ENCODE data around the gene SPRR3.

The SPRR3 gene

DNA sequence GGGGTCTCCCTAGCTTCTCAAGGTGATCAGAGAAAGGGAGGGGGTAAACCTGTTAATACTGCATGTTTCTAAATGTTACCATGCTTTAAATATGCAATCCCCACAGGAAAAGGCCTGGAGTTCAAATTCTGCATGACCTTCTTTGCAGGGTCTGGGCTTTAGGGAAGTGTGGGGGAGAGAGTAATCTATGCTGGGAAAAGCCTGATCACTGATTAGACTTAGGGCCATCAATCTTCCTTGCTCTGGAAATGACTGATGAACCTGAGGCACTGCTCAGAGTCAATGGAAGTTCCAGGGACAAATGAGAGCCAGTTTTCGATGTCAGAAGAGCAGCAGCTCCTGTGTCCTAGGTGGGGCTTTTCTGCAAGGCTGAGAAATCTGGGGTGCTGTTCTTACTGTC, 20.9 kb upstream of the SPRR3 start:
- no peaks in the 10 kb centered on the region for H3K36me3 Mint-ChIP-seq (ENCODE audit: low read depth)
- peaks cover 8% of the 10 kb centered on the region for H3K4me1 Mint-ChIP-seq
- TF ChIP-seq, protein P1, sequence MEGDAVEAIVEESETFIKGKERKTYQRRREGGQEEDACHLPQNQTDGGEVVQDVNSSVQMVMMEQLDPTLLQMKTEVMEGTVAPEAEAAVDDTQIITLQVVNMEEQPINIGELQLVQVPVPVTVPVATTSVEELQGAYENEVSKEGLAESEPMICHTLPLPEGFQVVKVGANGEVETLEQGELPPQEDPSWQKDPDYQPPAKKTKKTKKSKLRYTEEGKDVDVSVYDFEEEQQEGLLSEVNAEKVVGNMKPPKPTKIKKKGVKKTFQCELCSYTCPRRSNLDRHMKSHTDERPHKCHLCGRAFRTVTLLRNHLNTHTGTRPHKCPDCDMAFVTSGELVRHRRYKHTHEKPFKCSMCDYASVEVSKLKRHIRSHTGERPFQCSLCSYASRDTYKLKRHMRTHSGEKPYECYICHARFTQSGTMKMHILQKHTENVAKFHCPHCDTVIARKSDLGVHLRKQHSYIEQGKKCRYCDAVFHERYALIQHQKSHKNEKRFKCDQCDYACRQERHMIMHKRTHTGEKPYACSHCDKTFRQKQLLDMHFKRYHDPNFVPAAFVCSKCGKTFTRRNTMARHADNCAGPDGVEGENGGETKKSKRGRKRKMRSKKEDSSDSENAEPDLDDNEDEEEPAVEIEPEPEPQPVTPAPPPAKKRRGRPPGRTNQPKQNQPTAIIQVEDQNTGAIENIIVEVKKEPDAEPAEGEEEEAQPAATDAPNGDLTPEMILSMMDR (IDR thresholded peaks at IDR 0.05; ENCODE audit: unreplicated experiment in 3 of 3), result no peak
- H3K4me3 Mint-ChIP-seq, result no peak overlapping the region
- peak overlapping the region in 2 of 3 experiments; percentile 39 to 82 for H3K27ac Mint-ChIP-seq
- H3K9me3 Mint-ChIP-seq, result no peaks in the 10 kb centered on the region
- peaks cover 18% of the 10 kb centered on the region for H3K27me3 Mint-ChIP-seq (ENCODE audit: low read depth)

DNA sequence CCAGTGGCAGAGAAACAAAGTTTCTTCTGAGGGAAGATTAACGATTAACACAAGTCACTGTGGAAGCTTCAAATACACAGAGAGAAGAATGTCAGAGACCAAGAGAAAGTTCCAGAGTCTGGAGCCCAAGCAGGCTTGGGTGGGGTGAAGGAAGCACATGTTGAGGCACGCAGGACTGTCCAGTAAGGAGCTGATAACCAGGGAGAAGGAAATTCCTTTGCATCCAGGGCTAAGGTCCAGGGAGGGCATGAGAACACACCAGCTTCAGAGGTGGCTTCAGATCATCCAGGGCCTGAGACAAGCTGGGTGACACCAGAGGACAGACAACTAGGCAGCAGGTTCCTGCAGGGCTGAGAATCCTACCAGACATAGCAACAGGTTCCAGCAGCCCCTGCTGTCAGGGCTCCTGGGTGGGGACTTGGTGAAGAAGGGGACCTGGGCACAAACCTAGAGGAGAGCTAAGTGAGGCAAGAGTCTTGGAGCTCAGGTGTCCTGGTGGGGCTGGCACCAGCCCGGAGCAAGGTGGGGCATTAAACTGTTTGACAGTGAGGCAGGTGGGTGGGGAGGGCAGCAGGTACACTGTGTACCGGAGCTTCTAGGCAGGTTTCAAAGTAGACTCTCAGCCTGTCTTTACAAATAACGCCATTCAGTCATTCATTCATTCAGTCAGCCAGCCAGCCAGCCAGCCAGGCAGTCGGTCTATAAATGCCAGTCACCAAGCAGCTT, 20.2 kb upstream of the SPRR3 start:
- TF ChIP-seq, protein P1 (IDR thresholded peaks at IDR 0.05; ENCODE audit: unreplicated experiment in 3 of 3), result no peak
- H3K4me1 Mint-ChIP-seq, result peaks cover 8% of the 10 kb centered on the region
- no peaks in the 10 kb centered on the region for H3K36me3 Mint-ChIP-seq (ENCODE audit: low read depth)
- peak overlapping the region in 2 of 3 experiments; percentile 39 to 82 for H3K27ac Mint-ChIP-seq
- H3K27me3 Mint-ChIP-seq (ENCODE audit: low read depth), result peaks cover 18% of the 10 kb centered on the region
- no peaks in the 10 kb centered on the region for H3K9me3 Mint-ChIP-seq
- H3K4me3 Mint-ChIP-seq, result no peak overlapping the region

DNA sequence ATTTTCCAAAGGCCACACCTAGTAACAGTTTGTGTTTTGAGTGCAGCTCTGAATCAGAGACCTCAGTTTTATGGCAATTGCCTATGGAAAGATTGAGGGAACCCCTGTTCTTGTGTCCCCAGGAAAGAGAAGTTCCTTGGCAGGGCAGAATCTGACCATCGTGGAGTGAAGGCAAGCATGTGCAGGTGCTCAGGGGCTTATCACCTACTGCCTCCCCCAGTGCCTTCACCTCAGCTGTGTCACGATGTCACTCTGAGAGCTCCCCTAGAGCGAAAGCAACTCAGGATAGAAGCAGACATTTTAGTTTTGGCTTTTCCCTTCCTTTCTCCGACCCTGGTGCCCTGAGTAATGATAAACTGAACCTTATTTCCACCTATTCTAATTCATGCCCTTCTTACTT, 19.5 kb upstream of the SPRR3 start:
- Mint-ChIP-seq H3K4me3 (no peak overlapping the region), H3K4me1 (peaks cover 8% of the 10 kb centered on the region), H3K27me3 (ENCODE audit: low read depth) (peaks cover 18% of the 10 kb centered on the region), H3K9me3 (no peaks in the 10 kb centered on the region), H3K27ac (no peak overlapping the region), H3K36me3 (ENCODE audit: low read depth) (no peaks in the 10 kb centered on the region)
- TF ChIP-seq, protein P1 (IDR thresholded peaks at IDR 0.05; ENCODE audit: unreplicated experiment in 3 of 3), result no peak

DNA sequence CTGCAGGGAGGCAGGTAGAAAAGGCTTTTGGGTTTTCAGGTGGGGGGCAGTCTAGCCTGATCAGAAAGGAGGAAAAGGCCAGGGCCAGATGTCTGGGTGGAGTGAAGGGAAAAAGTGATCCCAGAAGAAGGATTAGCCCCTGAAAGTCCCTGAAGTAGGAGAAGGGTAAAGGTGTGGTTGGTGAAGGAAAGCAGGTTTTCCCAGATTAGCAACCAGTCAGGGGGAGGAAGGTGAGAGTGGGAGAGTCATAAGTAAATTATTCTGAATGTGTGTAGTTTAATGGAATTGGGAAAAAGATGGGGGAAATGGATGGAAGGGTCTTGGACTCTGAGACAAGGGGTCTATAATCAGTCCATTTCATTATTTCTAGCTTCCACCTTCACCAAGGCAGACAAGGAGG, 18.3 kb upstream of the SPRR3 start:
- no peak overlapping the region for H3K27ac Mint-ChIP-seq
- TF ChIP-seq, protein P1 (IDR thresholded peaks at IDR 0.05; ENCODE audit: unreplicated experiment in 3 of 3), result no peak
- H3K36me3 Mint-ChIP-seq (ENCODE audit: low read depth), result no peaks in the 10 kb centered on the region
- H3K4me3 Mint-ChIP-seq, result no peak overlapping the region
- H3K4me1 Mint-ChIP-seq, result peaks cover 8% of the 10 kb centered on the region
- H3K9me3 Mint-ChIP-seq, result no peaks in the 10 kb centered on the region
- peaks cover 18% of the 10 kb centered on the region for H3K27me3 Mint-ChIP-seq (ENCODE audit: low read depth)

DNA sequence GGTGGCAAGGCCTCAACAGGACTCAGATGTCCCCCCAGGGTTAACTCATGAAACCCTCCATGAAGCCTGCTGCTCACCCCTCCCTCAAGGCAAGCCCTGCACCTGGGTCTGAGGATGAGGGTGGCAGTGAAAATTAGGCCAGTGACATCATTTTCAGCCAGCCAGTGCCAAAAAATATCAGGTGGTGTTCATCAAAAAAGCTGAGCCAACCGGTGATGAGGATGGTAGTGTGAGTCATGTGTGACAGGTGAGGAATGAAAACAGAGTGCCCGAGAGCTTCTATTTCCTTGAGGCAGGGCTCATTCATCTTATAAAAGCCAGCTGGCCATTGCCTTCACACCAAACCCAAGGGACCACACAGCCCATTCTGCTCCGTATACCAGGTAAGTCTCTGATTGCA, 17.8 kb upstream of the SPRR3 start, which contains the start of gene SPRR1A:
Gene SPRR1A (plus strand): TSS at position 339 of the 400 bp plus-strand sequence. CDS start 1,150 bp downstream, outside the sequence.
- TF ChIP-seq, protein P1 (IDR thresholded peaks at IDR 0.05; ENCODE audit: unreplicated experiment in 3 of 3), result no peak
- no peaks in the 10 kb centered on the region for H3K36me3 Mint-ChIP-seq (ENCODE audit: low read depth)
- H3K27ac Mint-ChIP-seq, result no peak within 1 kb of the TSS
- H3K27me3 Mint-ChIP-seq (ENCODE audit: low read depth), result peaks cover 18% of the 10 kb centered on the region
- H3K4me3 Mint-ChIP-seq, result no peak within 1 kb of the TSS
- peaks cover 8% of the 10 kb centered on the region for H3K4me1 Mint-ChIP-seq
- H3K9me3 Mint-ChIP-seq, result no peaks in the 10 kb centered on the region

DNA sequence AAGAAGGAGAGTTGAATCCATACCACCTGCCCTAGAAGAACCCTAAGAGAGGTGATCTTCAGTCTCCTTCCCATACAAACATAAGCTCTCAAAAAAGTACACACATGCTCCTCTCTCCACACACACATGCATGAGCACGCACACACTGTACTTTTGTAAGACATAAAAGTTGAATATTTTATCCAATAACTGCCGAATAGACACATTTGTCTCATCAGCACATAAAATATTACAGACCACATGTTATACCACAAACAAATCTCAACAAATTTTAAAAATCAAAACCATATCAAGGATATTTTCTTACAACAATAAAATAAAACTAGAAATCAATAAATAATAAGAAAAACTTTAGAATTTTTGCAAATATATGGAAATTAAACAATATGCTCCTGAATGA, 15.0 kb upstream of the SPRR3 start:
- peaks cover 5% of the 10 kb centered on the region for H3K27me3 Mint-ChIP-seq (ENCODE audit: low read depth)

More for the DNA sequence above, 15.0 kb upstream of the SPRR3 start:
- Mint-ChIP-seq H3K36me3 (ENCODE audit: low read depth) (no peaks in the 10 kb centered on the region), H3K4me1 (peaks cover 8% of the 10 kb centered on the region), H3K4me3 (no peak overlapping the region), H3K9me3 (no peaks in the 10 kb centered on the region), H3K27ac (no peak overlapping the region)
- TF ChIP-seq, protein P1 (IDR thresholded peaks at IDR 0.05; ENCODE audit: unreplicated experiment in 3 of 3), result no peak

All from nephron (organoid).